Measurements from ENCODE around the gene CBX8. TPM values are rescaled to one million over a fixed set of nuclear protein-coding genes. Genes with fewer than 3 reads are reported as not detected.

The CBX8 gene
- total and polyA plus RNA-seq, 2 of the 13 experiments (the other 11 are each of a cell fraction or from before 2014, with no cell fraction given): 0.34 to 12.6 TPM

DNA sequence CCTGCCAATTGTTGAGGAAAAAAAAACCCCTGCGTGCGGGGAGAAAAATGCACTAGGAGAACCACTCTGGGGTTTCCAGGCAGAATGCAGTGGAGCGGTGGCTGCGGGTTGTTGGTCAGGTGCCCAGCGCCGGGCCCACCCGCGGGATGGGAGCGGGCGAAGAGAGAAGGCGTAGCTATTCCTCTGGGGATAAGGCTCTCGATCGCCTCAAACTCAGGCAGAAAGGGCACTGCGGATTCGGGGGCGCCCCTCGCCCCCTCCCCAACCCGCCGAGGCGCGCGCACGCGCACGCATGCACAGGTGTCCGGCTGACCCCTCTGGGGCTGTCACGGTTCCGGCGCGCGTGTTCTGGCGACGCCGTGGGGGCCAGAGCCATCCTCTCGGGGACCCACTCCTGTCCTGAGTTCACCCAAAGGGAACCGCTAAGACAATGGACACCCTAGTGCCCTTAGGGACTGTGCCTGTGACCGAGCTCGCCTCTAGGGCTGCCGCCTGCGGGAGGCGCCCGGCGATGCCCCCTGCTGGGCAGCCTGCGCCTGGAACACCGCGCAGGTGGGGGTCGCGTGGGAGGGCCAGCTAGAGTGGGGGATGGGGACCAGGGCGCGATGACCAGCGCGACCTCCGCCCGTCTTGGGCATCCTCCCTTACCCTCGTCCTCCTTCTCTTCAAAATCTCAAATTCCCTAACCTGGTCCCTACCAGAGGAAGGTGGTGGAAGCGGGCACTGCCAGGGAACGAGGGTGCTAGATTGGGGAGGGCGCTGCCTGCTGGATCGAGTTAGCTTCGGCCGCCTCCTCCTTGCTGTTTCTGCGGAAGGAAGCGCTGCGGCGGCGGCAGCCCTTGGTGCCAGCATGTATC is 14.4 kb upstream of the CBX8 start (continued):
- TF ChIP-seq, protein P1, sequence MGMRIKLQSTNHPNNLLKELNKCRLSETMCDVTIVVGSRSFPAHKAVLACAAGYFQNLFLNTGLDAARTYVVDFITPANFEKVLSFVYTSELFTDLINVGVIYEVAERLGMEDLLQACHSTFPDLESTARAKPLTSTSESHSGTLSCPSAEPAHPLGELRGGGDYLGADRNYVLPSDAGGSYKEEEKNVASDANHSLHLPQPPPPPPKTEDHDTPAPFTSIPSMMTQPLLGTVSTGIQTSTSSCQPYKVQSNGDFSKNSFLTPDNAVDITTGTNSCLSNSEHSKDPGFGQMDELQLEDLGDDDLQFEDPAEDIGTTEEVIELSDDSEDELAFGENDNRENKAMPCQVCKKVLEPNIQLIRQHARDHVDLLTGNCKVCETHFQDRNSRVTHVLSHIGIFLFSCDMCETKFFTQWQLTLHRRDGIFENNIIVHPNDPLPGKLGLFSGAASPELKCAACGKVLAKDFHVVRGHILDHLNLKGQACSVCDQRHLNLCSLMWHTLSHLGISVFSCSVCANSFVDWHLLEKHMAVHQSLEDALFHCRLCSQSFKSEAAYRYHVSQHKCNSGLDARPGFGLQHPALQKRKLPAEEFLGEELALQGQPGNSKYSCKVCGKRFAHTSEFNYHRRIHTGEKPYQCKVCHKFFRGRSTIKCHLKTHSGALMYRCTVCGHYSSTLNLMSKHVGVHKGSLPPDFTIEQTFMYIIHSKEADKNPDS (CRISPR knock-in tag; IDR thresholded peaks at IDR 0.05): 0 out of 2 replicates have a peak, but pooled peaks have one; percentile 78
- TF ChIP-seq HIVEP1 (CRISPR knock-in tag; IDR thresholded peaks at IDR 0.05) (no peak), ZNF772 (CRISPR knock-in tag; IDR thresholded peaks at IDR 0.05) (peak; percentile 59), NFATC3 (CRISPR knock-in tag; IDR thresholded peaks at IDR 0.05) (0 out of 2 replicates have a peak, but pooled peaks have one; percentile 47), NCOA2 (CRISPR knock-in tag; IDR thresholded peaks at IDR 0.05) (0 out of 2 replicates have a peak, but pooled peaks have one; percentile 26), ZSCAN21 (CRISPR knock-in tag; IDR thresholded peaks at IDR 0.05; ENCODE audit: borderline replicate concordance) (peak; percentile 81; the same call in 1 of the 2 replicates), ZNF589 (CRISPR knock-in tag; conservative IDR thresholded peaks at IDR 0.05) (no peak), YY1 (IDR thresholded peaks at IDR 0.05; ENCODE audit: insufficient read depth, insufficient replicate concordance, low read depth, low read length) (peak; percentile 69), ZNF251 (CRISPR knock-in tag; IDR thresholded peaks at IDR 0.05) (0 out of 2 replicates have a peak, but pooled peaks have one; percentile 41), SMARCC2 (IDR thresholded peaks at IDR 0.05) (no peak), NR2F2 (IDR thresholded peaks at IDR 0.05; ENCODE audit: borderline replicate concordance, low read depth) (no peak), RBFOX2 (IDR thresholded peaks at IDR 0.05; ENCODE audit: low read depth, low read length) (0 out of 2 replicates have a peak, but pooled peaks have one; percentile 30), GABPA (IDR thresholded peaks at IDR 0.05; ENCODE audit: low read depth, low read length) (no peak), GABPA (CRISPR knock-in tag; IDR thresholded peaks at IDR 0.05; ENCODE audit: low read depth) (no peak), KMT2B (CRISPR knock-in tag; IDR thresholded peaks at IDR 0.05) (0 out of 2 replicates have a peak, but pooled peaks have one; percentile 24), PHF21A (CRISPR knock-in tag; IDR thresholded peaks at IDR 0.05) (peak; percentile 73; the same call in 1 of the 2 replicates), HNF4G (IDR thresholded peaks at IDR 0.05; ENCODE audit: borderline replicate concordance, low read depth, low read length) (0 out of 2 replicates have a peak, but pooled peaks have one; percentile 23), HNF4G (CRISPR knock-in tag; IDR thresholded peaks at IDR 0.05; ENCODE audit: borderline replicate concordance, low read depth) (0 out of 2 replicates have a peak, but pooled peaks have one; percentile 2), SUZ12 (IDR thresholded peaks at IDR 0.05; ENCODE audit: low read depth, low read length) (no peak), ATM (IDR thresholded peaks at IDR 0.05; ENCODE audit: borderline replicate concordance) (no peak), KDM2A (CRISPR knock-in tag; IDR thresholded peaks at IDR 0.05; ENCODE audit: borderline replicate concordance, low read depth) (peak; percentile 93; the same call in 1 of the 2 replicates), NR3C1 (CRISPR knock-in tag; IDR thresholded peaks at IDR 0.05) (0 out of 2 replicates have a peak, but pooled peaks have one; percentile 33), ZSCAN25 (CRISPR knock-in tag; IDR thresholded peaks at IDR 0.05) (peak; percentile 80), NCOA1 (CRISPR knock-in tag; IDR thresholded peaks at IDR 0.05) (0 out of 2 replicates have a peak, but pooled peaks have one; percentile 81), ZNF850 (CRISPR knock-in tag; conservative IDR thresholded peaks at IDR 0.05) (peak; percentile 94), BRCA1 (CRISPR knock-in tag; IDR thresholded peaks at IDR 0.05) (no peak), HDAC1 (CRISPR knock-in tag; IDR thresholded peaks at IDR 0.05) (peak; percentile 93)
- TF ChIP-seq, protein P2, sequence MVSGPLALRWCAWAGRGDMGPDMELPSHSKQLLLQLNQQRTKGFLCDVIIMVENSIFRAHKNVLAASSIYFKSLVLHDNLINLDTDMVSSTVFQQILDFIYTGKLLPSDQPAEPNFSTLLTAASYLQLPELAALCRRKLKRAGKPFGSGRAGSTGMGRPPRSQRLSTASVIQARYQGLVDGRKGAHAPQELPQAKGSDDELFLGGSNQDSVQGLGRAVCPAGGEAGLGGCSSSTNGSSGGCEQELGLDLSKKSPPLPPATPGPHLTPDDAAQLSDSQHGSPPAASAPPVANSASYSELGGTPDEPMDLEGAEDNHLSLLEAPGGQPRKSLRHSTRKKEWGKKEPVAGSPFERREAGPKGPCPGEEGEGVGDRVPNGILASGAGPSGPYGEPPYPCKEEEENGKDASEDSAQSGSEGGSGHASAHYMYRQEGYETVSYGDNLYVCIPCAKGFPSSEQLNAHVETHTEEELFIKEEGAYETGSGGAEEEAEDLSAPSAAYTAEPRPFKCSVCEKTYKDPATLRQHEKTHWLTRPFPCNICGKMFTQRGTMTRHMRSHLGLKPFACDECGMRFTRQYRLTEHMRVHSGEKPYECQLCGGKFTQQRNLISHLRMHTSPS (CRISPR knock-in tag; IDR thresholded peaks at IDR 0.05; ENCODE audit: low read depth): peak; percentile 92

Measured in HepG2 (cell line).